Endodermal cell (in vitro differentiated cells): Measurements from ENCODE around the gene ATP8B4. TPM values are rescaled to one million over a fixed set of nuclear protein-coding genes. Genes with fewer than 3 reads are reported as not detected.

ENCODE experiments used
- DNase-seq: peaks from one replicate; pipeline ENCODE4 v3.0.0-alpha.2; 2017
- H3K27ac ChIP-seq: 2 replicates; pipeline ENCODE4 v1.5.1; 2013; ENCODE audit warnings: mild to moderate bottlenecking, low read depth, low read length, moderate library complexity
- H3K27me3 ChIP-seq: 2 replicates; pipeline ENCODE4 v1.6.1; 2013; ENCODE audit warnings: mild to moderate bottlenecking, low read length, moderate library complexity; ENCODE audit not compliant: insufficient read depth, control insufficient read depth, poor library complexity, severe bottlenecking
- H3K36me3 ChIP-seq: 2 replicates; pipeline ENCODE4 v1.7.0; 2013; ENCODE audit warnings: mild to moderate bottlenecking, low read length, moderate library complexity; ENCODE audit not compliant: control insufficient read depth, insufficient read depth
- H3K4me1 ChIP-seq: one replicate; pipeline ENCODE4 v1.7.0; 2013; ENCODE audit warnings: low read length; ENCODE audit not compliant: control insufficient read depth, insufficient read depth
- H3K4me3 ChIP-seq: 2 replicates; pipeline ENCODE4 v1.5.1; 2013; ENCODE audit warnings: mild to moderate bottlenecking, low read length, moderate library complexity
- H3K9ac ChIP-seq: 2 replicates; pipeline ENCODE4 v1.6.1; 2013; ENCODE audit warnings: mild to moderate bottlenecking, low read length, moderate library complexity; ENCODE audit not compliant: poor library complexity, severe bottlenecking; ENCODE audit errors: extremely low read depth
- H3K9me3 ChIP-seq: 2 replicates; pipeline ENCODE4 v1.6.1; 2013; ENCODE audit warnings: mild to moderate bottlenecking, low read length, moderate library complexity; ENCODE audit not compliant: control insufficient read depth
- H3K27ac Mint-ChIP-seq: 2 replicates; pipeline ENCODE4 v1.8.0; 2020; ENCODE audit warnings: mixed read lengths
- H3K27me3 Mint-ChIP-seq: 2 replicates; pipeline ENCODE4 v1.8.0; 2021; ENCODE audit warnings: mild to moderate bottlenecking, mixed read lengths; ENCODE audit not compliant: insufficient read depth
- H3K36me3 Mint-ChIP-seq: 2 replicates; pipeline ENCODE4 v1.8.0; 2020; ENCODE audit warnings: low read depth, mixed read lengths
- H3K4me1 Mint-ChIP-seq: 2 replicates; pipeline ENCODE4 v1.8.0; 2020; ENCODE audit warnings: mixed read lengths
- H3K4me3 Mint-ChIP-seq: 2 replicates; pipeline ENCODE4 v1.8.0; 2020; ENCODE audit warnings: mild to moderate bottlenecking, moderate library complexity, mixed read lengths
- H3K9me3 Mint-ChIP-seq: 2 replicates; pipeline ENCODE4 v1.8.0; 2020; ENCODE audit warnings: mild to moderate bottlenecking, mixed read lengths
- WGBS, 2 experiments: methylation state at CpG; one replicate each; pipeline versions ENCODE4 v1.1.5 to v1.1.7; 2013; ENCODE audit warnings: missing lambda C conversion rate in 2 of 2, mixed read lengths in 1 of 2; ENCODE audit not compliant: insufficient coverage in 1 of 2, insufficient read length in 1 of 2; 5-methylcytosine and 5-hydroxymethylcytosine counted together
- total RNA-seq, 2 donors: library from RNA; stranded (reverse); fragmentation: NEBNext Ultra II Directional in 1 of 2; extraction: Animal tissue kit (Norgen Biotek cat#: 25700) in 1 of 2; gene quantifications; 2 replicates in 1 of 2; 3 replicates in 1 of 2; pipeline ENCODE4 v1.2.1, GENCODE V29; 2021
- TF ChIP-seq, protein P1 (sequence below): fragments of 200-600 bp; sonication (generic); conservative IDR thresholded peaks from 2 replicates; pipeline ENCODE4 v1.5.0; 2021; ENCODE audit warnings: antibody characterized with exemption, mild to moderate bottlenecking

Gene ATP8B4
- total RNA-seq, 2 donors from 2014 or later: 0.64 to 0.95 TPM

DNA sequence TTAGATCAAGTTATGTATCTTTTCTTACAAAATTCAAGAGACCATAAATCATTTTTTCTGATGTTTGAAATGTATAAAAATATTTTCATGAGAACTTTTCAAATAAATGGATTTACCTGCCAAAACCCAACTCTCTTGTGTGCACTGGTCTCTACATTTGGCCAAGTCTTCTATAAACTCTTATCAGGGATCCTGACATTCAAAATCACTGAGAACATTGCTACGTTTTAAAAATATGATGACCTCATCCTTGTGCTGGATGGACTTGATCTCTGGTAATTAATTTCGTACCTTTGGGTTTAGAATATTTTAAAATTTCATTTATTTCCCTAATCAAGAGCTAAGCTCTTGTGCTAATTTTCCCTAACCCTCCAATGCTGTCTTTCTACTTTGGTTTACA lies 127.4 kb downstream of the ATP8B4 start:
- no peaks in the 10 kb centered on the region for H3K27me3 ChIP-seq
- no peak overlapping the region for H3K4me3 ChIP-seq
- Mint-ChIP-seq H3K9me3 (no peaks in the 10 kb centered on the region), H3K27ac (no peak overlapping the region), H3K4me3 (no peak overlapping the region), H3K4me1 (peaks cover 20% of the 10 kb centered on the region), H3K36me3 (no peaks in the 10 kb centered on the region), H3K27me3 (peaks cover 2% of the 10 kb centered on the region)
- H3K4me1 ChIP-seq: peaks cover 8% of the 10 kb centered on the region
- TF ChIP-seq, protein P1, sequence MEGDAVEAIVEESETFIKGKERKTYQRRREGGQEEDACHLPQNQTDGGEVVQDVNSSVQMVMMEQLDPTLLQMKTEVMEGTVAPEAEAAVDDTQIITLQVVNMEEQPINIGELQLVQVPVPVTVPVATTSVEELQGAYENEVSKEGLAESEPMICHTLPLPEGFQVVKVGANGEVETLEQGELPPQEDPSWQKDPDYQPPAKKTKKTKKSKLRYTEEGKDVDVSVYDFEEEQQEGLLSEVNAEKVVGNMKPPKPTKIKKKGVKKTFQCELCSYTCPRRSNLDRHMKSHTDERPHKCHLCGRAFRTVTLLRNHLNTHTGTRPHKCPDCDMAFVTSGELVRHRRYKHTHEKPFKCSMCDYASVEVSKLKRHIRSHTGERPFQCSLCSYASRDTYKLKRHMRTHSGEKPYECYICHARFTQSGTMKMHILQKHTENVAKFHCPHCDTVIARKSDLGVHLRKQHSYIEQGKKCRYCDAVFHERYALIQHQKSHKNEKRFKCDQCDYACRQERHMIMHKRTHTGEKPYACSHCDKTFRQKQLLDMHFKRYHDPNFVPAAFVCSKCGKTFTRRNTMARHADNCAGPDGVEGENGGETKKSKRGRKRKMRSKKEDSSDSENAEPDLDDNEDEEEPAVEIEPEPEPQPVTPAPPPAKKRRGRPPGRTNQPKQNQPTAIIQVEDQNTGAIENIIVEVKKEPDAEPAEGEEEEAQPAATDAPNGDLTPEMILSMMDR: no peak
- no peak overlapping the region for H3K27ac ChIP-seq
- H3K9ac ChIP-seq: no peak overlapping the region
- DNase-seq: no peak
- no peaks in the 10 kb centered on the region for H3K36me3 ChIP-seq
- H3K9me3 ChIP-seq: no peaks in the 10 kb centered on the region
- WGBS, 2 experiments: 100% methylated on average over 1 to 2 of the region's 2 CpGs

DNA sequence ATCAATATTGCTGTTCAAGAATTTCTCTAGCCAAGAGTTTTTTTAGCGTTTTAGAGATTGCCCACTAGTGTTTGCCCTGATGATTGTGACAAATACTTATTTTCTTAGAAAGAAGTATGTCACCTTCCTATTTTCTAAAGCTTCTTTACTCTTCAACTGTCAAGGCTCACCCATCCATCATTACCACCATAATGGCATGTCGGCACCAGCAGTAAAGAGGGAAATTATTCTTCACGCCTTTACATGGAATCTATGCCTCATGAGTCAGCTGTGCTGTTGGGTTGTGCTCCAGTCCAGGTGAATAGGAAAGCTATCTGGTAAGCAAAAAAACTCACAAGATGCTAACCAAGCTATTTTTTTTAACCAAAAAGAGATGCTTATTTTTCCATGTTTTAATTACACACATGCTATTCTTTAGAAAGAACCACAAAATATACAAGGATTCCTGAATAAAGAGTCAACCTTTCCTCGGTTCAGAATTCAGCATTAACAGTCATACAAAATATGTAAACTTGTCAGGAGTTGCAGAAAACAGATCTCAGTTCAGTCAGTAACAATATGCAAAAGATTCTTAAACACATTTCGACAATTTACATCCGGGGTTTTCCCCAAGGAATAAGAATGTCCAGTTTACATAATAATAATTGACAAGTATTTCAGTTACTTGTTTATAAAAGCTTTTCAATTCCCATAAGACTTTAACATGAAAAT lies 128.0 kb downstream of the ATP8B4 start:
- Mint-ChIP-seq H3K27ac (no peak overlapping the region), H3K4me3 (no peak overlapping the region), H3K27me3 (no peaks in the 10 kb centered on the region), H3K36me3 (no peaks in the 10 kb centered on the region), H3K4me1 (peaks cover 22% of the 10 kb centered on the region), H3K9me3 (no peaks in the 10 kb centered on the region)
- H3K4me1 ChIP-seq: peaks cover 8% of the 10 kb centered on the region
- no peaks in the 10 kb centered on the region for H3K36me3 ChIP-seq
- no peaks in the 10 kb centered on the region for H3K9me3 ChIP-seq
- H3K27ac ChIP-seq: no peak overlapping the region
- H3K27me3 ChIP-seq: no peaks in the 10 kb centered on the region
- TF ChIP-seq, protein P1: no peak
- H3K4me3 ChIP-seq: no peak overlapping the region
- no peak overlapping the region for H3K9ac ChIP-seq
- WGBS, 2 experiments: 95 to 97% methylated on average over 3 to 6 of the region's 6 CpGs
- no peak for DNase-seq

DNA sequence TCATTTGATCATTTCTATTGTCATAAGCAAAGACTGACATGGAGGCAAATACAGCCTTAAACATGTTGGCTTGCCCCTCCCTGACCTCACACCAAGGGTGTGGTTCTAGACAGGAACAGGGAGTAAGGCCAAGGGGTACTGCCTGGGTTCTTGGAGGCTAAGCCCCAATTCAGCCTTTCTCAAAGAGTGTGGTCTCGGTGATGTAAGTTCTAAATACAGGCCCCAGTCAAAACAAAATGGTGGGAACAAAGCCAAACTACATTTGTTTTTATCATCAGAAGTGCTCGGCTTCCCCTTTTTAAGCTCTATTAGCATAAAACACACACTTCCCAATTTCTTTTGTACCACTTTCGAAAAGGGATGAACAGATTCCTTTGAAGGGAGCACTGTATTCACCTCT lies 129.5 kb downstream of the ATP8B4 start:
- no peak overlapping the region for H3K9ac ChIP-seq
- no peaks in the 10 kb centered on the region for H3K27me3 ChIP-seq
- H3K9me3 Mint-ChIP-seq: no peaks in the 10 kb centered on the region
- peaks cover 13% of the 10 kb centered on the region for H3K4me1 ChIP-seq
- H3K9me3 ChIP-seq: no peaks in the 10 kb centered on the region
- no peak for DNase-seq
- H3K36me3 Mint-ChIP-seq: no peaks in the 10 kb centered on the region
- H3K27ac Mint-ChIP-seq: no peak overlapping the region
- no peak overlapping the region for H3K4me3 Mint-ChIP-seq
- 88 to 95% methylated on average over 1 to 3 of the region's 3 CpGs for WGBS, 2 experiments
- TF ChIP-seq, protein P1: no peak
- peaks cover 30% of the 10 kb centered on the region for H3K4me1 Mint-ChIP-seq
- no peak overlapping the region for H3K27ac ChIP-seq
- no peak overlapping the region for H3K4me3 ChIP-seq
- no peaks in the 10 kb centered on the region for H3K27me3 Mint-ChIP-seq
- H3K36me3 ChIP-seq: no peaks in the 10 kb centered on the region
